Spleen (tissue), 11 donors: ENCODE measurements around the gene GABRG3. TPM values are rescaled to one million over a fixed set of nuclear protein-coding genes. Genes with fewer than 3 reads are reported as not detected.
"Not testable (repeated sequence)": the region's sequence is repeated elsewhere in the genome, so short reads cannot be mapped to it uniquely, and the experiment has no call there.

ENCODE experiments used
- DNase-seq: peaks from one replicate; pipeline ENCODE4 v3.0.0-alpha.2; 2020
- H3K27ac ChIP-seq, 8 donors: fragments of 200-600 bp; sonication (generic) in 7 of 8; 1 replicate in 4 of 8; 2 replicates in 4 of 8; pipeline versions ENCODE4 v1.5.0 to v1.8.0; 2016 to 2021; ENCODE audit warnings: inconsistent platforms in 4 of 8, mild to moderate bottlenecking in 4 of 8, moderate library complexity in 1 of 8
- H3K27me3 ChIP-seq, 7 donors: fragments of 200-600 bp; sonication (generic) in 6 of 7; replicated peaks in 1 of 7; 1 replicate in 4 of 7; 2 replicates in 3 of 7; pipeline versions ENCODE4 v1.5.0 to v1.8.0; 2016 to 2021; ENCODE audit warnings: inconsistent platforms in 3 of 7, mild to moderate bottlenecking in 1 of 7
- H3K36me3 ChIP-seq, 6 donors: fragments of 200-600 bp; sonication (generic) in 5 of 6; 1 replicate in 4 of 6; 2 replicates in 2 of 6; pipeline versions ENCODE4 v1.5.0 to v1.8.0; 2016 to 2021; ENCODE audit warnings: inconsistent platforms in 2 of 6
- H3K4me1 ChIP-seq, 6 donors: fragments of 200-600 bp; sonication (generic) in 5 of 6; 1 replicate in 3 of 6; 2 replicates in 3 of 6; pipeline versions ENCODE4 v1.5.0 to v1.8.0; 2016 to 2021; ENCODE audit warnings: inconsistent platforms in 3 of 6
- H3K4me3 ChIP-seq, 8 donors: fragments of 200-600 bp; sonication (generic) in 7 of 8; 1 replicate in 4 of 8; 2 replicates in 4 of 8; pipeline versions ENCODE4 v1.5.0 to v1.8.0; 2016 to 2021; ENCODE audit warnings: inconsistent platforms in 4 of 8, mild to moderate bottlenecking in 4 of 8, moderate library complexity in 2 of 8
- H3K9me3 ChIP-seq, 8 donors: fragments of 200-600 bp; sonication (generic) in 7 of 8; 1 replicate in 4 of 8; 2 replicates in 4 of 8; pipeline versions ENCODE4 v1.5.0 to v1.8.0; 2016 to 2021; ENCODE audit warnings: inconsistent platforms in 4 of 8
- POLR2A ChIP-seq, 3 donors: fragments of 450-650 bp; IDR thresholded peaks; one replicate each; pipeline ENCODE4 v1.5.1; 2017; ENCODE audit warnings: antibody characterized with exemption in 3 of 3, mild to moderate bottlenecking in 1 of 3
- POLR2AphosphoS5 ChIP-seq, 3 donors: sonication (generic); formaldehyde crosslinking; IDR thresholded peaks; one replicate each; pipeline ENCODE4 v1.5.1; 2017; ENCODE audit warnings: antibody characterized with exemption in 3 of 3
- WGBS, 5 donors: extraction: QIAGEN DNeasy Blood & Tissue Kit in 3 of 5; methylation state at CpG; one replicate each; pipeline versions ENCODE4 v1.1.5 to v1.1.7; 2013 to 2018; 5-methylcytosine and 5-hydroxymethylcytosine counted together
- intact Hi-C: fragments of 100-400 bp; cut with DNase I; formaldehyde crosslinking; loops from one replicate; pipeline ENCODE4 v1.15.0; 2023; ENCODE audit warnings: low total_unique reads
- polyA plus RNA-seq, 3 donors: library from polyadenylated mRNA; stranded (reverse); fragments of 200-250 nt; gene quantifications; one replicate each; pipeline ENCODE4 v1.2.1, GENCODE V29; 2013
- total RNA-seq, 7 donors: library from RNA; depleted of rRNA in 3 of 7; stranded (reverse); fragments of >200 nt in 3 of 7; fragmentation: NEBNext Ultra II Directional in 4 of 7; extraction: Animal tissue kit (Norgen Biotek cat#: 25700) in 4 of 7; gene quantifications; one replicate each; pipeline versions ENCODE4 v1.1.0 to v1.2.1, GENCODE V29; 2016 to 2021
- TF ChIP-seq, protein P1 (sequence below), 11 experiments: fragments of 200-600 bp in 7 of 11; fragments of 450-650 bp in 4 of 11; sonication (generic) in 4 of 11; IDR thresholded peaks in 8 of 11; conservative IDR thresholded peaks in 3 of 11; 1 replicate in 7 of 11; 2 replicates in 4 of 11; pipeline versions ENCODE4 v1.4.0 to v1.8.0; 2016 to 2021; ENCODE audit warnings: antibody characterized with exemption in 11 of 11, inconsistent platforms in 4 of 11, mild to moderate bottlenecking in 1 of 11
- donor health status: healthy with polysubstance abuse.
- donor health status: DM: no; HTN: no; CAD: no; lungs with moderate emphysema.
- donor health status: DM: no; HTN: no; CAD: no.
- donor health status: Bipolar disorder and iron deficiency.
- donor health status: healthy.
- donor health status: DM: no; HTN: no; CAD: no.
- donor health status: DM: yes; HTN: yes; CAD: no.

Gene GABRG3
- total and polyA plus RNA-seq, 10 donors, result 0.14 to 19.6 (median 1.6) TPM

GRCh38 chr15:27361438-27361837 is 390.5 kb downstream of the GABRG3 start:
- no peaks in the 10 kb centered on the region for H3K36me3 ChIP-seq

DNA sequence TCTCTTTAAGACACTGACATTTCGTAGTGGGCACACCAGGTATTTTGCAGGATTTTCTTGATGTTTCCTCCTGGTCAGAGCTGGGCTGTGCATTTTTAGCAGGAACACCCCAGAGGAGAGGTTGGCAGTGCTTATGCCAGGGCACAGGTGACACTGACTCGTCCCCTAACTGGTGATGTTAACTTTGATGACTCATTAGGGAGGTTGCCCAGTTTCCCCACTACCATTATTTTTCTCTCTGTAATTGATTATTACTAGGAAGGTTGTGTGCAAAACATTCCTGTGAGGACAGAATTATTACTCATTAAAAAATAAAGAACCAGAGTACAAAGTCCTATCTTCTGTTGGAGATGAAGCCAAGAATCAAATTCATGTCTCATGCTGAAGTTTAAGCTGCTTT is 394.5 kb downstream of the GABRG3 start:
- no peak for DNase-seq
- Histone ChIP-seq H3K36me3 (no peaks in the 10 kb centered on the region), H3K4me3 (no peak overlapping the region), H3K4me1 (no peaks in the 10 kb centered on the region), H3K9me3 (no peaks in the 10 kb centered on the region), H3K27me3 (no peaks in the 10 kb centered on the region), H3K27ac (no peak overlapping the region)
- TF ChIP-seq POLR2A (IDR thresholded peaks at IDR 0.05), result no peak
- no peak for TF ChIP-seq POLR2AphosphoS5 (IDR thresholded peaks at IDR 0.05)
- TF ChIP-seq, protein P1, sequence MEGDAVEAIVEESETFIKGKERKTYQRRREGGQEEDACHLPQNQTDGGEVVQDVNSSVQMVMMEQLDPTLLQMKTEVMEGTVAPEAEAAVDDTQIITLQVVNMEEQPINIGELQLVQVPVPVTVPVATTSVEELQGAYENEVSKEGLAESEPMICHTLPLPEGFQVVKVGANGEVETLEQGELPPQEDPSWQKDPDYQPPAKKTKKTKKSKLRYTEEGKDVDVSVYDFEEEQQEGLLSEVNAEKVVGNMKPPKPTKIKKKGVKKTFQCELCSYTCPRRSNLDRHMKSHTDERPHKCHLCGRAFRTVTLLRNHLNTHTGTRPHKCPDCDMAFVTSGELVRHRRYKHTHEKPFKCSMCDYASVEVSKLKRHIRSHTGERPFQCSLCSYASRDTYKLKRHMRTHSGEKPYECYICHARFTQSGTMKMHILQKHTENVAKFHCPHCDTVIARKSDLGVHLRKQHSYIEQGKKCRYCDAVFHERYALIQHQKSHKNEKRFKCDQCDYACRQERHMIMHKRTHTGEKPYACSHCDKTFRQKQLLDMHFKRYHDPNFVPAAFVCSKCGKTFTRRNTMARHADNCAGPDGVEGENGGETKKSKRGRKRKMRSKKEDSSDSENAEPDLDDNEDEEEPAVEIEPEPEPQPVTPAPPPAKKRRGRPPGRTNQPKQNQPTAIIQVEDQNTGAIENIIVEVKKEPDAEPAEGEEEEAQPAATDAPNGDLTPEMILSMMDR (IDR thresholded peaks at IDR 0.05 in 8 of 11, conservative IDR thresholded peaks at IDR 0.05 in 3 of 11), result no peak
- WGBS, 5 donors, result 65 to 86% (median 78%) methylated on average over 2 of the region's 2 CpGs
- intact Hi-C loops, result no loop called here

More at GRCh38 chr15:27361438-27361837, 390.5 kb downstream of the GABRG3 start:
- no peaks in the 10 kb centered on the region for H3K4me1 ChIP-seq
- no peaks in the 10 kb centered on the region for H3K9me3 ChIP-seq
- H3K27me3 ChIP-seq, result peaks cover 0 to 7% (median 0%) of the 10 kb centered on the region in 7 donors
- TF ChIP-seq POLR2AphosphoS5 (IDR thresholded peaks at IDR 0.05) (no peak), POLR2A (IDR thresholded peaks at IDR 0.05) (no peak)
- TF ChIP-seq, protein P1 (IDR thresholded peaks at IDR 0.05 in 8 of 11, conservative IDR thresholded peaks at IDR 0.05 in 3 of 11), result no peak
- no peak overlapping the region for H3K4me3 ChIP-seq
- no peak overlapping the region for H3K27ac ChIP-seq
- intact Hi-C loops, result no loop called here
- no peak for DNase-seq
- 63 to 85% (median 76%) methylated on average over 5 of the region's 5 CpGs for WGBS, 5 donors

DNA sequence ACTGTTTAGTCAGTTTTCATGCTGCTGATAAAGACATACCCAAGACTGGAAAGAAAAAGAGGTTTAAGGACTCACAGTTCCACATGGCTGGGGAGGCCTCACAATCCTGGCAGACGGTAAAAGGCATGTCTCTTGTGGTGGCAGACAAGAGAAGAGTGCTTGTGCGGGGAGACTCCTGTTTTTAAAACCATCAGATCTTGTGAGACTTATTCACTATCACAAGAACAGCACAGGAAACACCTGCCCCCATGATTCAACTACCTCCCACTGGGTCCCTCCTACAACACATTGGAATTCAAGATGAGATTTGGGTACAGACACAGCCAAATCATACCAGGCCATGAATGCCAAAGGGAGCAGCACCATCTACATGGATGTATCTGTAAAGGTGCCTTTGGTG is 406.4 kb downstream of the GABRG3 start:
- H3K9me3 ChIP-seq, intact Hi-C loops, H3K36me3 ChIP-seq, DNase-seq, H3K27ac ChIP-seq, H3K4me3 ChIP-seq, H3K4me1 ChIP-seq, H3K27me3 ChIP-seq: not testable (repeated sequence)
- 64 to 74% (median 66%) methylated on average over 2 of the region's 2 CpGs for WGBS, 5 donors

GRCh38 chr15:27382361-27383025 is 411.5 kb downstream of the GABRG3 start:
- Histone ChIP-seq H3K27me3 (no peaks in the 10 kb centered on the region), H3K4me3 (no peak overlapping the region), H3K27ac (no peak overlapping the region), H3K36me3 (no peaks in the 10 kb centered on the region), H3K9me3 (peaks cover 0 to 26% (median 7%) of the 10 kb centered on the region in 8 donors), H3K4me1 (no peaks in the 10 kb centered on the region)
- intact Hi-C loops, result no loop called here
- WGBS, 5 donors, result 47 to 69% (median 52%) methylated on average over 8 of the region's 8 CpGs
- DNase-seq, result no peak
- no peak for TF ChIP-seq POLR2A (IDR thresholded peaks at IDR 0.05)
- TF ChIP-seq, protein P1 (IDR thresholded peaks at IDR 0.05 in 8 of 11, conservative IDR thresholded peaks at IDR 0.05 in 3 of 11), result no peak
